Measurements from ENCODE around the gene CAVIN2.

CAVIN2 gene

GRCh38 chr2:191846515-191847476 is at the start of gene CAVIN2:
Gene CAVIN2 (minus strand): TSS chr2:191847088. CDS start chr2:191846925, 163 bp downstream.
- DNase-seq: no peak

- DNase-seq: no peak
Measured at GRCh38 chr2:191895743-191896142, 48.9 kb upstream of the CAVIN2 start.

- no peak for DNase-seq
Measured at GRCh38 chr2:191895195-191895594, 48.3 kb upstream of the CAVIN2 start.

GRCh38 chr2:191894681-191895147 is 47.8 kb upstream of the CAVIN2 start:
- DNase-seq: no peak

GRCh38 chr2:191892391-191892790 is 45.5 kb upstream of the CAVIN2 start:
- no peak for DNase-seq

GRCh38 chr2:191891656-191892055 is 44.8 kb upstream of the CAVIN2 start:
- no peak for DNase-seq

- DNase-seq: no peak
Measured at GRCh38 chr2:191889931-191890330, 43.0 kb upstream of the CAVIN2 start.

- no peak for DNase-seq
Measured at GRCh38 chr2:191888400-191889166, 41.7 kb upstream of the CAVIN2 start.

- no peak for DNase-seq
Measured at GRCh38 chr2:191885650-191886049, 38.8 kb upstream of the CAVIN2 start.

GRCh38 chr2:191885098-191885497 is 38.2 kb upstream of the CAVIN2 start:
- DNase-seq: no peak

GRCh38 chr2:191881982-191882816 is 35.3 kb upstream of the CAVIN2 start:
- DNase-seq: no peak

- DNase-seq: no peak
Measured at GRCh38 chr2:191878548-191879279, 31.8 kb upstream of the CAVIN2 start.

- no peak for DNase-seq
Measured at GRCh38 chr2:191877875-191878274, 31.0 kb upstream of the CAVIN2 start.

GRCh38 chr2:191875859-191876258 is 29.0 kb upstream of the CAVIN2 start:
- no peak for DNase-seq

GRCh38 chr2:191870744-191871143 is 23.9 kb upstream of the CAVIN2 start:
- DNase-seq: peak in 1 of 2 experiments; percentile 7

- no peak for DNase-seq
Measured at GRCh38 chr2:191869781-191870180, 22.9 kb upstream of the CAVIN2 start.

GRCh38 chr2:191869178-191869577 is 22.3 kb upstream of the CAVIN2 start:
- peak; percentile 45 to 74 for DNase-seq

GRCh38 chr2:191867507-191867847 is 20.6 kb upstream of the CAVIN2 start:
- DNase-seq: no peak

- no peak for DNase-seq
Measured at GRCh38 chr2:191866675-191867506, 20.0 kb upstream of the CAVIN2 start.

GRCh38 chr2:191866195-191866594 is 19.3 kb upstream of the CAVIN2 start:
- no peak for DNase-seq

Measured in NCI-H526 (cell line).